RWPE1 (cell line): ENCODE measurements around the gene ANK2.

Experiments used
- CTCF ChIA-PET: fragments of 350-600 bp; sonication (Branson Sonifier 250); formaldehyde crosslinking; extraction: SDS; loops from one replicate; lab custom pipeline; 2021; lab: Yijun Ruan, JAX
- POLR2A ChIA-PET: fragments of 400-600 bp; formaldehyde crosslinking; extraction: SDS; loops from one replicate; lab custom pipeline; 2020; ENCODE audit warnings: antibody characterized with exemption; ENCODE audit not compliant: low non-redundant PET; lab: Yijun Ruan, JAX
- DNase-seq: peaks from one replicate; pipeline ENCODE4 v3.0.0; 2012; ENCODE audit warnings: low spot score
- H3K27ac ChIP-seq: fragments of 450-650 bp; 2 replicates; pipeline ENCODE4 v1.5.1; 2017
- CTCF ChIP-seq: fragments of 450-650 bp; conservative IDR thresholded peaks from 2 replicates; pipeline ENCODE4 v1.5.1; 2017; ENCODE audit warnings: low read depth, mild to moderate bottlenecking

The ANK2 gene

DNA sequence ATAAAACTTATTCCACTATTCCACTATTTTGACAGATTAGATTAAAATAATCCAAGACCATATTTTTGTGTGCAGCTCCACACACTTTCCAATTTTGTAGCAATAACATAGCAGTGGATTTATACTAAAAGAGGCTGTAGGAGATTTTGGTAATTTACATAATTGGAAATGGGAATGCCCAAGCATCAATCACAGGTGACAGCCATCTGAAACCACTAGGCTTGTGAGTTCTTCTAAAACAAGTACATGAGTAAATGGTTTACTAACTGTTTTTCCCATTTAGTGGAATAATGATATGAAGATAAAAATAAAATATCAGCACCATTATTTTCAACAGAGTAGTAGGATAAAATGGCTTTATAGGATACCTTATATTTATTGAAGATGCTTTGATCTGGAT is 4.4 kb downstream of the ANK2 start:
- POLR2A ChIA-PET: no interaction called here
- CTCF ChIA-PET: no interaction called here
- DNase-seq: no peak
- no peak for TF ChIP-seq CTCF
- no peak overlapping the region for H3K27ac ChIP-seq

DNA sequence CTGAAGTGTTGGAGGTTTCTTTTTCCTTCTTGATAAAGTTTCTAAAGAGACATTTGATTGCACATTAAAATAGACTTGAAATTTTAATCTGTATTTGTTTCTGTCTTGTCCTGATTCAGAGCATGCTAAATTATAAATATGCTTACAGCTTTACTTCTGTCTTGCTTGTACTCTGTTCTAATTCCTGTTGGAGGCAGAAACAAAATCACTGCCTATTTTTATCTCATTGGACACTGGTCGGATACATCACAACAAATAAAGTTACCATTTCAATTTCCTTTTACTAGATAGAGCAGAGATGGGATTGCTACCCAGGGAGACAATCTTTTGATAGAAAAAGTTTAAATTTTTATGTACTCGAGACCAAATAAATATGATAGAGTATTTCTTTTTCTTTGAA is 6.9 kb downstream of the ANK2 start:
- DNase-seq: no peak
- CTCF ChIA-PET: no interaction called here
- no peak for TF ChIP-seq CTCF
- no peak overlapping the region for H3K27ac ChIP-seq
- POLR2A ChIA-PET: no interaction called here

DNA sequence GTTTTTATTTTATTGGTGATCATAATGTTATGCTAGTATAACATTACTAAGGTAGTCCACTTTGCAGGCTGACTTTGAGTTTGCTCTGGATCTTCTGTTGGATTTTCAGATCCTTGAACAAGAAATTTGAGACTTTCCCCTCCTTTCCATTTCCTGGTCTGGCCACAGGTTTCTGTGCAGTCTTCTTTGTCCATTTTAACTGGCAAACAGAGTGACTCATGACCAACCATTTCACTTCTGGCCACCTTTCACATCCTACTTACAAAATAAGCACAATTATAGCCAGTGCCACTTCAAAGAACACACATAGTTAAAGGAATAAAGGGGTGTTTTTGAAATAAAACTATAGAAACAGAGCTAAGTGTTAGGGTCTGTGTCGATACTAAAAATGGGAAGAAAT is 8.4 kb downstream of the ANK2 start:
- CTCF ChIA-PET: no interaction called here
- DNase-seq: no peak

DNA sequence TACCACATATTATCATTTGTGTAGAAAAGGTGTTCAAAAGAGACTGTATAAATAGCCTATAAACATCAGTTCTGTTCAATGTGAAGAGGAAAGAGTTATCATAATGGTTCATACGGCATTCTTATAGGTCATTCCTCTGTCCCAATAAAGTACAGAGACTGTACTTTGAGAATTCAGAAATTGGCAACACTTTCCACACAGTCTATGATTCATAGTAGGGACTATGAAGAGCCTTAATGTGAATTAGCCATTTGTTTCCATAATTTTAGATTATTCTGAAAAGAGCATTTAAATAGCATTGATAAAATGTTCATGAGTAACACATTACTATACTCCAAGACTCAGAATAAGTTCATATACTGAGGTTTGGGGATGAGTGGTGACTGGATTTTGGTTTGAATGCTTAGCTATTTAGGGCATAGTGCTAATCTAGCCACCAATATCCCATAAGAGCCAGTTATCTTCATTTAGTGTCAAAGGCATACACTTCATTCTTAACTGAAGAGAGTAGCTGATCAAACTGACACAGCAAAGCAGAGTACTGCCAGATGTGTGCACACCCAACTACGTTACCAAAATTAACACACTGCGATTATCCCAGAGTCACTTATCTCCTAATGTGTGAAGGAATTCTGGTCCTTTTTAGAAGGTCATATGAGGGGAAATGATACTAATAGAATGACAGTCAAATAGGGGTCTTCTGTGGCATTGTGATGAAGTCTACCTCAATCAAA is 10.2 kb downstream of the ANK2 start:
- ChIA-PET POLR2A (no interaction called here), CTCF (interaction anchor here (0.6 to 0.8 kb wide), 2 partner anchors 20 to 31 kb away, joined by 3 to 5 read pairs; no protein-coding TSS in a partner anchor)
- no peak for DNase-seq
- no peak for TF ChIP-seq CTCF
- H3K27ac ChIP-seq: no peak overlapping the region

More for the DNA sequence above, 8.4 kb downstream of the ANK2 start:
- POLR2A ChIA-PET: no interaction called here
- H3K27ac ChIP-seq: no peak overlapping the region
- TF ChIP-seq CTCF: no peak

GRCh38 chr4:113060853-113061252 is 11.4 kb downstream of the ANK2 start:
- no peak overlapping the region for H3K27ac ChIP-seq
- ChIA-PET CTCF (interaction anchor here (0.6 kb wide), 1 partner anchor 123 kb away, joined by 3 read pairs; no protein-coding TSS in a partner anchor), POLR2A (no interaction called here)
- no peak for TF ChIP-seq CTCF
- DNase-seq: no peak

DNA sequence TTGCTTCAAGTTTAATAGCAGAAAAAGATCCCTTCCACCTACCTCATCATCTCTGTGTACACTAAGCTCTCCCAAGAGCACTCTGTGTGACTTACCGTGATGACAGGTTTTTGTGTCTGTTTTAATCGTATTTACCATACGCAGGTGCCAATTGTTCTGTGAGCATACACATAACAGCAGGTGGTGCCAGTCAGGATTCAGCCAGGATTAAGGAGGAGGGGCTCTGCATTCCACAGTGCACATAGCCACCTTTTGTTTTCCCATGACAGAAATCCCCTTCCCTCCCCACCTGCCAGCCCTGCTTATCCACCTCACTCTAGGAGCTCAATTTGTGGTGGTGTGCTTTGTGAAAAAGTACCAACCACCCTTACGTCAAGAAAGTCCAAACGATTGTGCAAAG is 14.8 kb downstream of the ANK2 start:
- no peak for TF ChIP-seq CTCF
- ChIA-PET CTCF (no interaction called here), POLR2A (no interaction called here)
- H3K27ac ChIP-seq: no peak overlapping the region
- no peak for DNase-seq
